HepG2 (cell line): Measurements from ENCODE around the gene HS3ST5. TPM values are rescaled to one million over a fixed set of nuclear protein-coding genes. Genes with fewer than 3 reads are reported as not detected.

ENCODE experiments used
- ATF7 ChIP-seq, 2 experiments: fragments of 450-650 bp in 1 of 2; sonication (generic) in 1 of 2; formaldehyde crosslinking in 1 of 2; IDR thresholded peaks; 2 replicates each; pipeline versions ENCODE4 v1.4.0 to v1.6.1; 2016 to 2020; ENCODE audit warnings: antibody characterized with exemption in 1 of 2, mild to moderate bottlenecking in 1 of 2, missing genetic modification reagents in 1 of 2
- GABPB1 ChIP-seq: IDR thresholded peaks from 2 replicates; pipeline ENCODE4 v1.6.1; 2016; ENCODE audit warnings: mild to moderate bottlenecking, missing genetic modification reagents, moderate library complexity, missing compliant biosample characterization
- HNRNPUL1 ChIP-seq: fragments of 200-400 bp; formaldehyde crosslinking; IDR thresholded peaks from 2 replicates; pipeline ENCODE4 v1.6.1; 2017; ENCODE audit warnings: low read depth, mild to moderate bottlenecking, low read length, moderate library complexity
- HOMEZ ChIP-seq: IDR thresholded peaks from 2 replicates; pipeline ENCODE4 v1.6.1; 2016; ENCODE audit warnings: low read depth
- KLF6 ChIP-seq: IDR thresholded peaks from 2 replicates; pipeline ENCODE4 v1.8.0; 2016; ENCODE audit warnings: missing biosample characterization, missing genetic modification reagents
- LBX2 ChIP-seq: sonication (generic); formaldehyde crosslinking; IDR thresholded peaks from 2 replicates; pipeline ENCODE4 v1.5.0; 2020; ENCODE audit warnings: missing genetic modification reagents, mild to moderate bottlenecking, borderline replicate concordance
- MAFK ChIP-seq, 2 experiments: IDR thresholded peaks in 1 of 2; conservative IDR thresholded peaks in 1 of 2; 2 replicates each; pipeline ENCODE4 v1.6.1; 2011; ENCODE audit warnings: improper control_type of control experiment in 2 of 2, low read length in 2 of 2
- NCOA1 ChIP-seq: sonication (generic); formaldehyde crosslinking; IDR thresholded peaks from 2 replicates; pipeline ENCODE4 v1.9.0; 2021; ENCODE audit warnings: missing genetic modification reagents
- PHF8 ChIP-seq: sonication (generic); formaldehyde crosslinking; IDR thresholded peaks from 2 replicates; pipeline ENCODE4 v1.5.0; 2020; ENCODE audit warnings: missing genetic modification reagents
- SRSF4 ChIP-seq: fragments of 200-400 bp; formaldehyde crosslinking; IDR thresholded peaks from one replicate; pipeline ENCODE4 v1.6.1; 2018; ENCODE audit warnings: mild to moderate bottlenecking, low read depth, low read length, moderate library complexity; ENCODE audit not compliant: poor library complexity, severe bottlenecking
- STAT6 ChIP-seq: sonication (generic); formaldehyde crosslinking; IDR thresholded peaks from 2 replicates; pipeline ENCODE4 v1.4.0; 2020; ENCODE audit warnings: missing genetic modification reagents, mild to moderate bottlenecking, borderline replicate concordance
- TBL1XR1 ChIP-seq: fragments of 150-350 bp; IDR thresholded peaks from 2 replicates; pipeline ENCODE4 v1.6.1; 2014; ENCODE audit warnings: borderline replicate concordance, low read length; ENCODE audit not compliant: partially characterized antibody
- TFDP1 ChIP-seq: IDR thresholded peaks from 2 replicates; pipeline ENCODE4 v1.6.1; 2016; ENCODE audit warnings: missing compliant biosample characterization, missing genetic modification reagents, borderline replicate concordance
- TRAFD1 ChIP-seq: sonication (generic); formaldehyde crosslinking; IDR thresholded peaks from 2 replicates; pipeline ENCODE4 v1.5.1; 2020; ENCODE audit warnings: missing genetic modification reagents, mild to moderate bottlenecking, borderline replicate concordance
- ZFP1 ChIP-seq: IDR thresholded peaks from 2 replicates; pipeline ENCODE4 v1.6.1; 2016
- ZNF143 ChIP-seq: sonication (generic); formaldehyde crosslinking; IDR thresholded peaks from 2 replicates; pipeline ENCODE4 v1.4.0; 2020; ENCODE audit warnings: missing genetic modification reagents
- ZNF251 ChIP-seq: sonication (generic); formaldehyde crosslinking; IDR thresholded peaks from 2 replicates; pipeline ENCODE4 v1.9.0; 2021; ENCODE audit warnings: mild to moderate bottlenecking, missing genetic modification reagents
- ZNF256 ChIP-seq: sonication (generic); formaldehyde crosslinking; conservative IDR thresholded peaks from 2 replicates; pipeline ENCODE4 v1.4.0; 2020; ENCODE audit warnings: missing genetic modification reagents
- ZNF510 ChIP-seq: sonication (generic); formaldehyde crosslinking; IDR thresholded peaks from 2 replicates; pipeline ENCODE4 v1.4.0; 2020; ENCODE audit warnings: low read depth, mild to moderate bottlenecking, missing genetic modification reagents
- ZNF562 ChIP-seq: sonication (generic); formaldehyde crosslinking; IDR thresholded peaks from 2 replicates; pipeline ENCODE4 v1.8.0; 2022; ENCODE audit warnings: missing genetic modification reagents, borderline replicate concordance
- ZNF737 ChIP-seq: sonication (generic); formaldehyde crosslinking; IDR thresholded peaks from 2 replicates; pipeline ENCODE4 v1.5.0; 2020; ENCODE audit warnings: missing genetic modification reagents, mild to moderate bottlenecking, borderline replicate concordance
- polyA plus RNA-seq, 8 experiments: library from polyadenylated mRNA; depleted of rRNA in 3 of 8; stranded (reverse) in 7 of 8; unstranded in 1 of 8; fragments of >200 nt; fragmentation: Illumina TruSeq in 4 of 8; extraction: Trizol in 4 of 8; gene quantifications; 2 replicates each; pipeline versions ENCODE4 v1.2.1 to v1.2.3, GENCODE V29; 2011 to 2016; ENCODE audit warnings: low read depth in 4 of 8, missing spikeins in 1 of 8, mixed read lengths in 1 of 8; ENCODE audit not compliant: insufficient read depth in 1 of 8
- total RNA-seq, 5 experiments: library from RNA; depleted of rRNA; stranded (reverse); fragments of >200 nt; fragmentation: Illumina TruSeq; extraction: Trizol; gene quantifications; 2 replicates each; pipeline ENCODE4 v1.2.3, GENCODE V29; 2016; ENCODE audit warnings: low read depth in 1 of 5

Gene HS3ST5
- total and polyA plus RNA-seq, 2 of the 13 experiments (the other 11 are each of a cell fraction or from before 2014, with no cell fraction given): 1.1 to 1.6 TPM

GRCh38 chr6:114144887-114145851 is 197.7 kb downstream of the HS3ST5 start (continued):
- TF ChIP-seq ZNF562 (CRISPR knock-in tag): no peak
- TF ChIP-seq ZNF510 (CRISPR knock-in tag): no peak
- no peak for TF ChIP-seq KLF6 (CRISPR knock-in tag)
- TF ChIP-seq TFDP1 (CRISPR knock-in tag): no peak
- TF ChIP-seq ZFP1 (CRISPR knock-in tag): no peak
- TF ChIP-seq ATF7 (IDR thresholded peaks at IDR 0.05): peak; percentile 46; the same call in 1 of the 2 replicates
- TF ChIP-seq ATF7 (CRISPR knock-in tag; IDR thresholded peaks at IDR 0.05): no peak
- no peak for TF ChIP-seq TBL1XR1
- no peak for TF ChIP-seq ZNF251
- TF ChIP-seq ZNF737: no peak
- TF ChIP-seq MAFK (conservative IDR thresholded peaks at IDR 0.05 in 1 of 2, IDR thresholded peaks at IDR 0.05 in 1 of 2; ENCODE audit: low read length in 2 of 2): peak in 1 of 2 experiments; percentile 29; a peak in 1 of 4 replicates
- no peak for TF ChIP-seq TRAFD1
- no peak for TF ChIP-seq ZNF143 (CRISPR knock-in tag)
- no peak for TF ChIP-seq LBX2 (CRISPR knock-in tag)
- no peak for TF ChIP-seq SRSF4
- TF ChIP-seq ZNF256: no peak
- no peak for TF ChIP-seq HNRNPUL1
- no peak for TF ChIP-seq PHF8 (CRISPR knock-in tag)
- TF ChIP-seq NCOA1: no peak
- peak; percentile 15; the same call in 1 of the 2 replicates for TF ChIP-seq STAT6 (CRISPR knock-in tag)
- no peak for TF ChIP-seq GABPB1 (CRISPR knock-in tag)
- 0 out of 2 replicates have a peak, but pooled peaks have one; percentile 33 for TF ChIP-seq HOMEZ (CRISPR knock-in tag)
